Neural cell (in vitro differentiated cells): ENCODE measurements around the gene SIX5.

Source experiments
- CTCF ChIP-seq: fragments of 450-650 bp; IDR thresholded peaks from 2 replicates; pipeline ENCODE4 v1.5.1; 2014; ENCODE audit warnings: antibody characterized with exemption, mild to moderate bottlenecking, moderate library complexity; ENCODE audit not compliant: poor library complexity, severe bottlenecking
- EZH2 ChIP-seq: fragments of 200-600, 300-800 bp; shearing (Covaris generic), sonication (generic); IDR thresholded peaks from 2 replicates; pipeline ENCODE4 v1.6.1; 2014; ENCODE audit warnings: antibody characterized with exemption, low read length, borderline replicate concordance, mild to moderate bottlenecking; ENCODE audit not compliant: insufficient read depth, poor library complexity, severe bottlenecking
- MXI1 ChIP-seq: fragments of 450-650 bp; conservative IDR thresholded peaks from 2 replicates; pipeline ENCODE4 v1.6.1; 2014; ENCODE audit warnings: antibody characterized with exemption, mild to moderate bottlenecking; ENCODE audit not compliant: poor library complexity, severe bottlenecking
- REST ChIP-seq: IDR thresholded peaks from 2 replicates; pipeline ENCODE4 v1.6.1; 2012; ENCODE audit warnings: borderline replicate concordance
- TAF1 ChIP-seq: IDR thresholded peaks from 2 replicates; pipeline ENCODE4 v1.6.1; 2012; ENCODE audit warnings: low read depth

- TF ChIP-seq CTCF (no peak), TAF1 (no peak), EZH2 (no peak), MXI1 (no peak), REST (no peak)
Measured at GRCh38 chr19:45771311-45771933, 2.4 kb upstream of the SIX5 start.
